ENCODE results near the gene RHOBTB3. TPM values are rescaled to one million over a fixed set of nuclear protein-coding genes. Genes with fewer than 3 reads are reported as not detected.
A peak's percentile ranks its signal among the peaks of the same experiment; 100 is the strongest.

RHOBTB3 gene
- total RNA-seq, 1 donor from 2014 or later: 75.2 TPM

DNA sequence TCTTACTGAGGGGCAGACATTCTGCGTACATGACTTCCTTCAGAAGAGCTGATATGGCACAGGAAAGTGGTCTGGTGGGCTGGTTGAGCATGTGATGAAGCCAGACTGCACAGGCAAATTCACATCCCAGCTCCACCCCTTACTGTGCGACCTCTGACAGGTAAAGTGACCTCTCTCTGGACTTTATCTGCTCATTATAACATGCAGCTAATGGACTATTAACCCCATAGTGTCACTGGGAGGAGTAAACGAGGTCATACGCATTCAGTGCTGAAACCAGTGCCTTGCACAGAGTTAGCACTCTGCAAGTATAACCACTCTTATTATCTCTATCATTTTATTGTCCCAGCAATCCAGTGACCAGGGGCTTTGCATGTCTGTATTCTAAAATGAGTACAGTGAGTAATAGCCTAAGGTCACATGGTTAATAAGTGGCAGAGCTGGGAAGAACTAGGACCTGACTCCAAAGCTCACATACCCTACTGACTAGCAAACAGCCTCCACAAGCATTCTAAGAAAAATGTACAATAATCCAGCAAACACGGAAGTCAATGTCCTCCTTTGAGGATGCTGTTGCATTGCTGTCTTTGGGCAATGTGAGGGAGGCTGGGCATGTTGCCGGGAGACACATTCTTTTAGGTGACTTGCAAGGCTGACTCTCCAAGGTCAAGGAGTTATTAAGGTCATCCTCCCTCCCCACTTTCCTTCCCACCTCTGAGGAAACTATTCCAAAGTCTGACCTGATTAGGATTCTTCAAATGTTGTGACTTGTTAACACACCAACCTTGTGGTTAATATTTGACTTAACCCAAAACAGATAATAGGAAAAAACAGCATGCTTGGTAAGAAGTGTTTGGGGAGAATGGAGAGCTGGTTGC, 72.4 kb downstream of the RHOBTB3 start:
- H3K36me3 Mint-ChIP-seq (ENCODE audit: low read depth): peaks cover 6% of the 10 kb centered on the region
- TF ChIP-seq, protein P1, sequence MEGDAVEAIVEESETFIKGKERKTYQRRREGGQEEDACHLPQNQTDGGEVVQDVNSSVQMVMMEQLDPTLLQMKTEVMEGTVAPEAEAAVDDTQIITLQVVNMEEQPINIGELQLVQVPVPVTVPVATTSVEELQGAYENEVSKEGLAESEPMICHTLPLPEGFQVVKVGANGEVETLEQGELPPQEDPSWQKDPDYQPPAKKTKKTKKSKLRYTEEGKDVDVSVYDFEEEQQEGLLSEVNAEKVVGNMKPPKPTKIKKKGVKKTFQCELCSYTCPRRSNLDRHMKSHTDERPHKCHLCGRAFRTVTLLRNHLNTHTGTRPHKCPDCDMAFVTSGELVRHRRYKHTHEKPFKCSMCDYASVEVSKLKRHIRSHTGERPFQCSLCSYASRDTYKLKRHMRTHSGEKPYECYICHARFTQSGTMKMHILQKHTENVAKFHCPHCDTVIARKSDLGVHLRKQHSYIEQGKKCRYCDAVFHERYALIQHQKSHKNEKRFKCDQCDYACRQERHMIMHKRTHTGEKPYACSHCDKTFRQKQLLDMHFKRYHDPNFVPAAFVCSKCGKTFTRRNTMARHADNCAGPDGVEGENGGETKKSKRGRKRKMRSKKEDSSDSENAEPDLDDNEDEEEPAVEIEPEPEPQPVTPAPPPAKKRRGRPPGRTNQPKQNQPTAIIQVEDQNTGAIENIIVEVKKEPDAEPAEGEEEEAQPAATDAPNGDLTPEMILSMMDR (IDR thresholded peaks at IDR 0.05): no peak

DNA sequence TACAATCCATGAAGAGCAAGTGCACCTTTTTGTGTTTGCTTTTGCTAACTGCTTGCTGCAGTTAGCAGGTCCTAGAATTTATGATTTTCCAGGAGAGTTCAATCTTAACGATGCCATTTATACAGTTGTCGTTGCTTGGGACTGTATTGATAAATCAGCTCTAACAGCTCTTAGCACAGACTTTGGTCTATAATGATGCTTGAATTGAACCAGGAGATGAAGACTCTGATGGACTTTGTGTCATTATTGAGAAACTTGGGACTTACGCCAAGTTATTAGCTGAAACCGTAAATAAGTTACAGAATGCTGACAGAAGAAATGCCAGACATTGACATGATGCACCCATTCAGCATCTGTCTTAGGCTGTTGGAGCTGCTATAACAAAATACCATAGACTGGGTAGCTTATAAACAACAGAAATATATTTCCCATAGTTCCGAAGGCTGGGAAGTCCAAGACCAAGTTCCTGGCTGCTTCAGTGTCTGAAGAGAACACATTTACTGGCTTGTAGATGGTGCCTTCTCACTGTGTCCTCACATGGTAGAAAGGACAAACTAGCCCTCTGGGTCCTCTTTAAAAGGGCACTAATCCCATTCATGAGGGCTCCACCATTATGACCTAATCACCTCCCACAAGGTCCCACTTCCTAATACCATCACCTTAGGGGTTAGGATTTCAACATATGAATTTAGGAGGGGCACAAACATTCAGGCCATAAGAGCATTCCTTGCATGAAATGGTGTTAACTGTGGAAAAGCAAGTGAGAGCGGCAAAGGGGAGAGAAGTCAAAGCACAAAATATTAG, 73.8 kb downstream of the RHOBTB3 start:
- H3K9me3 Mint-ChIP-seq (ENCODE audit: low read depth): peaks cover 10% of the 10 kb centered on the region
- H3K27me3 Mint-ChIP-seq (ENCODE audit: low read depth): no peaks in the 10 kb centered on the region
- DNase-seq (ENCODE audit: low spot score): no peak
- H3K4me1 Mint-ChIP-seq (ENCODE audit: low read depth): peaks cover 37% of the 10 kb centered on the region
- TF ChIP-seq, protein P1 (IDR thresholded peaks at IDR 0.05): no peak
- peaks cover 6% of the 10 kb centered on the region for H3K36me3 Mint-ChIP-seq (ENCODE audit: low read depth)
- H3K4me3 Mint-ChIP-seq (ENCODE audit: unreplicated experiment): no peak overlapping the region
- no peak overlapping the region for H3K27ac Mint-ChIP-seq (ENCODE audit: unreplicated experiment)

More for the DNA sequence above, 72.4 kb downstream of the RHOBTB3 start:
- Mint-ChIP-seq H3K4me1 (ENCODE audit: low read depth) (peaks cover 23% of the 10 kb centered on the region), H3K27me3 (ENCODE audit: low read depth) (no peaks in the 10 kb centered on the region), H3K27ac (ENCODE audit: unreplicated experiment) (peak overlapping the region; percentile 8), H3K4me3 (ENCODE audit: unreplicated experiment) (no peak overlapping the region), H3K9me3 (ENCODE audit: low read depth) (peaks cover 10% of the 10 kb centered on the region)
- DNase-seq (ENCODE audit: low spot score): no peak

DNA sequence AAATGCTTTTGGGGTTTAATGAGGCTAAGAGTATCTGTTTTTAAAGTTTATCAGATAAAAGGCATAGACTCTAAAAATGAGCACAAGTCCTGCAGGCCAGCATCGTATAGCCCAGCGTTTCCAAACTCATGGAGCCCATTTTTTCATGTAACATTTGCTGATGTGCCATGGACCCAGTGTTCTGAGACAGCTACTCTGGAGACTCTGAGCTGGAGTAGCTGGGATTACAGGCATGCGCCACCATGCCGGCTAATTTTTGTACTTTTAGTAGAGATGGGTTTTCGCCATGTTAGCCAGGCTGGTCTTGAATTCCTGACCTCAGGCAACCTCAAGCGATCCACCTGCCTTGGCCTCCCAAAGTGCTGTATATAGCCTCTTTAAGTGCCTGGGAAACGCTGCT, 75.6 kb downstream of the RHOBTB3 start:
- Mint-ChIP-seq H3K36me3 (ENCODE audit: low read depth) (peaks cover 4% of the 10 kb centered on the region), H3K9me3 (ENCODE audit: low read depth) (peaks cover 10% of the 10 kb centered on the region), H3K4me3 (ENCODE audit: unreplicated experiment) (no peak overlapping the region), H3K27me3 (ENCODE audit: low read depth) (no peaks in the 10 kb centered on the region), H3K4me1 (ENCODE audit: low read depth) (peaks cover 49% of the 10 kb centered on the region), H3K27ac (ENCODE audit: unreplicated experiment) (no peak overlapping the region)
- DNase-seq (ENCODE audit: low spot score): no peak
- TF ChIP-seq, protein P1 (IDR thresholded peaks at IDR 0.05): no peak

DNA sequence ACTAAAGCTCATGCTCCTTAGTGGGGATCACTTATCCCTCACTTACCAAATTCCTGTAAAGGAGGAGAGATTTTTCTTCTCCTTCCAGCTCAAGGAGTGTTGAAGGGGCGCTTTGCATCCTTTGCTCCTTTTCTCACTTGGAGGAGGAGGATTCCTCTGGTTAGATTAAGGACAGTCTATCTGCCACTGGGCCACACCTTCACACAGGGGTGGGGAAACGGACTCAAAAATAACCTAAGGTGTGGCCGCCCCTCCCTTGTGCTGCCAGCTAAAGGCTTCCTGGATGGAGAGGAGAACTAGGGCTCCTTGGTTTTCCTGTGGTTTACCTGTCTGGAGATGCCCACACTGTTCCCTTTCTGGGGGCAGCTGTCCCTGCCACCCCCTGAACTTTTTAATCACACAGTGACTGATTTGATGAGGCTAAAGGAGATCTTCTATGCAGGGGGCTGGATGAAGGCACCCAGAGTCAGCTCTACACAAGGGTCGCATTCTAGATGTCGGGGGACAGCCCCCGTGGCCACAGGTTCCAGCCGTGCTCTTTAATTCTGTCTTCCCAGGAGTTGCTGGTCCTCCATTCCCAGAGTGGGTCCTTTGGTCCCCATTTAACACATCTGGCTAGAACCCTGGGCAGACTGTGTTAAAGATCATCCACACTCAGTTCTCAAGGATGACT, 77.0 kb downstream of the RHOBTB3 start:
- TF ChIP-seq, protein P1 (IDR thresholded peaks at IDR 0.05): no peak
- H3K4me1 Mint-ChIP-seq (ENCODE audit: low read depth): peaks cover 53% of the 10 kb centered on the region
- H3K9me3 Mint-ChIP-seq (ENCODE audit: low read depth): peaks cover 10% of the 10 kb centered on the region
- peaks cover 5% of the 10 kb centered on the region for H3K36me3 Mint-ChIP-seq (ENCODE audit: low read depth)
- H3K27me3 Mint-ChIP-seq (ENCODE audit: low read depth): no peaks in the 10 kb centered on the region
- no peak for DNase-seq (ENCODE audit: low spot score)
- peak overlapping the region; percentile 22 for H3K4me3 Mint-ChIP-seq (ENCODE audit: unreplicated experiment)
- H3K27ac Mint-ChIP-seq (ENCODE audit: unreplicated experiment): peak overlapping the region; percentile 84
